OCI-LY7 (cell line): ENCODE results near the gene CERK. TPM values are rescaled to one million over a fixed set of nuclear protein-coding genes. Genes with fewer than 3 reads are reported as not detected.

ENCODE experiments used
- BruUV-seq: library from RNA; stranded (reverse); fragments of 400-500 nt; replicated peaks from 2 replicates; lab custom pipeline; 2021; lab: Mats Ljungman, UMichigan
- CTCF ChIA-PET: fragments of 300-600 bp; sonication (Branson Sonifier 250); formaldehyde crosslinking; loops from one replicate; lab custom pipeline; 2022; ENCODE audit warnings: antibody characterized with exemption; ENCODE audit not compliant: unreplicated experiment; lab: Charles Lee
- POLR2A ChIA-PET: fragments of 300-600 bp; sonication (Branson Sonifier 250); formaldehyde crosslinking; loops from one replicate; lab custom pipeline; 2022; ENCODE audit warnings: antibody characterized with exemption; lab: Charles Lee
- DNase-seq: peaks from one replicate; pipeline ENCODE4 v3.0.0-alpha.2; 2015; ENCODE audit warnings: low spot score
- H2AFZ ChIP-seq: fragments of 200-600 bp; sonication (generic), shearing (Covaris generic); 2 replicates; pipeline ENCODE4 v1.6.1; 2014; ENCODE audit warnings: mild to moderate bottlenecking, antibody characterized with exemption, low read length, moderate library complexity
- H3K27ac ChIP-seq: fragments of 200-600 bp; sonication (generic); 2 replicates; pipeline ENCODE4 v1.5.1; 2014; ENCODE audit warnings: mixed run types, low read depth, mild to moderate bottlenecking, moderate library complexity, low read length, inconsistent platforms; ENCODE audit not compliant: poor library complexity, severe bottlenecking
- H3K36me3 ChIP-seq: fragments of 200-600 bp; sonication (generic); 2 replicates; pipeline ENCODE4 v1.6.1; 2014; ENCODE audit warnings: mild to moderate bottlenecking, antibody characterized with exemption, low read length, moderate library complexity, mixed read lengths; ENCODE audit not compliant: insufficient read depth
- H3K4me1 ChIP-seq: fragments of 200-600 bp; sonication (generic); 2 replicates; pipeline ENCODE4 v1.5.1; 2014; ENCODE audit warnings: mild to moderate bottlenecking, low read length; ENCODE audit not compliant: insufficient read depth, poor library complexity, severe bottlenecking
- H3K4me2 ChIP-seq: fragments of 200-600 bp; sonication (generic); 2 replicates; pipeline ENCODE4 v1.6.1; 2014; ENCODE audit warnings: mild to moderate bottlenecking, low read length
- H3K4me3 ChIP-seq: fragments of 200-600 bp; sonication (generic); 2 replicates; pipeline ENCODE4 v1.5.1; 2014; ENCODE audit warnings: mild to moderate bottlenecking, low read depth, low read length; ENCODE audit not compliant: poor library complexity, severe bottlenecking
- H3K79me2 ChIP-seq: fragments of 200-600 bp; sonication (generic); 2 replicates; pipeline ENCODE4 v1.6.1; 2016; ENCODE audit warnings: low read depth, mild to moderate bottlenecking, low read length, moderate library complexity, mixed read lengths; ENCODE audit not compliant: insufficient read depth
- H3K9me2 ChIP-seq: fragments of 200-600 bp; sonication (generic); 2 replicates; pipeline ENCODE4 v1.6.1; 2016; ENCODE audit warnings: mild to moderate bottlenecking, low read length, mixed read lengths; ENCODE audit not compliant: insufficient read depth
- H3K9me3 ChIP-seq: fragments of 200-600 bp; sonication (generic); 2 replicates; pipeline ENCODE4 v1.6.1; 2014; ENCODE audit warnings: mild to moderate bottlenecking, mixed run types, low read length, mixed read lengths
- H4K20me1 ChIP-seq: fragments of 200-600 bp; sonication (generic); 2 replicates; pipeline ENCODE4 v1.6.1; 2014; ENCODE audit warnings: mild to moderate bottlenecking, antibody characterized with exemption, low read length, moderate library complexity, mixed read lengths; ENCODE audit not compliant: insufficient read depth
- CTCF ChIP-seq: fragments of 200-600 bp; sonication (generic); conservative IDR thresholded peaks from 2 replicates; pipeline ENCODE4 v1.5.1; 2014; ENCODE audit warnings: mild to moderate bottlenecking, antibody characterized with exemption, low read length, moderate library complexity, mixed read lengths
- EZH2phosphoT487 ChIP-seq: fragments of 200-600 bp; sonication (generic); IDR thresholded peaks from 2 replicates; pipeline ENCODE4 v1.6.1; 2018; ENCODE audit warnings: low read depth, borderline replicate concordance, mild to moderate bottlenecking, mixed run types, antibody characterized with exemption, low read length, moderate library complexity, mixed read lengths
- intact Hi-C: fragments of 100-400 bp; cut with micrococcal nuclease; formaldehyde crosslinking; loops from one replicate; pipeline ENCODE4 v1.10.0; 2022; ENCODE audit not compliant: unreplicated experiment
- total RNA-seq, 2 experiments: library from RNA; depleted of rRNA in 1 of 2; stranded (reverse); fragments of >200 nt in 1 of 2; shearing (Covaris generic) in 1 of 2; gene quantifications; 2 replicates each; pipeline ENCODE4 v1.2.3, GENCODE V29; 2014 to 2022

CERK gene
- total RNA-seq, 2 experiments from 2014 or later: 36.6 to 48.1 TPM

GRCh38 chr22:46781291-46781690, 43.2 kb upstream of the CERK start:
- CTCF ChIA-PET: no interaction called here
- TF ChIP-seq CTCF: no peak
- TF ChIP-seq EZH2phosphoT487: no peak
- peaks cover 86% of the 10 kb centered on the region for H3K79me2 ChIP-seq

GRCh38 chr22:46780453-46780852, 42.4 kb upstream of the CERK start:
- ChIA-PET POLR2A (no interaction called here), CTCF (no interaction called here)
- H3K79me2 ChIP-seq: peaks cover 86% of the 10 kb centered on the region
- H3K4me2 ChIP-seq: no peak overlapping the region
- TF ChIP-seq EZH2phosphoT487: no peak
- TF ChIP-seq CTCF: no peak
- H3K9me2 ChIP-seq: no peaks in the 10 kb centered on the region
- H3K4me1 ChIP-seq: peaks cover 27% of the 10 kb centered on the region
- no peak overlapping the region for H3K27ac ChIP-seq
- H3K36me3 ChIP-seq: peaks cover 27% of the 10 kb centered on the region
- no peak overlapping the region for H2AFZ ChIP-seq
- no peak overlapping the region for H3K4me3 ChIP-seq
- no peak for DNase-seq
- H3K9me3 ChIP-seq: peaks cover 5% of the 10 kb centered on the region; the same call in 1 of the 2 replicates
- BruUV-seq: no TSS peak
- H4K20me1 ChIP-seq: peaks cover 6% of the 10 kb centered on the region
- intact Hi-C loops: no loop called here

More at GRCh38 chr22:46781291-46781690, 43.2 kb upstream of the CERK start:
- H4K20me1 ChIP-seq: peaks cover 10% of the 10 kb centered on the region
- no peaks in the 10 kb centered on the region for H3K9me2 ChIP-seq
- H3K4me2 ChIP-seq: no peak overlapping the region
- H2AFZ ChIP-seq: no peak overlapping the region
- DNase-seq: no peak
- H3K4me3 ChIP-seq: no peak overlapping the region
- peaks cover 19% of the 10 kb centered on the region for H3K4me1 ChIP-seq
- POLR2A ChIA-PET: no interaction called here
- peaks cover 12% of the 10 kb centered on the region; the same call in 1 of the 2 replicates for H3K9me3 ChIP-seq
- no TSS peak for BruUV-seq
- no peak overlapping the region for H3K27ac ChIP-seq
- intact Hi-C loops: no loop called here
- H3K36me3 ChIP-seq: peaks cover 35% of the 10 kb centered on the region

- ChIA-PET POLR2A (no interaction called here), CTCF (no interaction called here)
- H3K79me2 ChIP-seq: peaks cover 85% of the 10 kb centered on the region
- TF ChIP-seq CTCF (no peak), EZH2phosphoT487 (no peak)
- no peak overlapping the region for H3K4me2 ChIP-seq
- no peak overlapping the region for H3K27ac ChIP-seq
- intact Hi-C loops: loop anchor here (10.0 kb wide), 1 partner anchor 1005 kb away; no protein-coding TSS in a partner anchor
- H2AFZ ChIP-seq: no peak overlapping the region
- H3K4me1 ChIP-seq: peaks cover 35% of the 10 kb centered on the region
- no peaks in the 10 kb centered on the region for H3K9me2 ChIP-seq
- peaks cover 4% of the 10 kb centered on the region; the same call in 1 of the 2 replicates for H4K20me1 ChIP-seq
- peaks cover 19% of the 10 kb centered on the region for H3K36me3 ChIP-seq
- DNase-seq: no peak
- no peak overlapping the region for H3K4me3 ChIP-seq
- BruUV-seq: no TSS peak
- H3K9me3 ChIP-seq: no peaks in the 10 kb centered on the region
Observed at GRCh38 chr22:46779651-46780050, 41.6 kb upstream of the CERK start.
